Nephron (organoid): Measurements from ENCODE around the gene ARHGAP27.
A peak's percentile ranks its signal among the peaks of the same experiment; 100 is the strongest.

ENCODE experiments used
- H3K27ac Mint-ChIP-seq, 3 experiments: 2 replicates each; pipeline ENCODE4 v1.8.0; 2020; ENCODE audit warnings: mixed read lengths in 3 of 3, mild to moderate bottlenecking in 2 of 3, moderate library complexity in 1 of 3
- H3K27me3 Mint-ChIP-seq: 2 replicates; pipeline ENCODE4 v1.8.0; 2021; ENCODE audit warnings: low read depth, mild to moderate bottlenecking, moderate library complexity, mixed read lengths
- H3K36me3 Mint-ChIP-seq: 2 replicates; pipeline ENCODE4 v1.8.0; 2020; ENCODE audit warnings: low read depth, mixed read lengths
- H3K4me1 Mint-ChIP-seq: 2 replicates; pipeline ENCODE4 v1.8.0; 2020; ENCODE audit warnings: mixed read lengths
- H3K4me3 Mint-ChIP-seq, 3 experiments: 2 replicates each; pipeline ENCODE4 v1.8.0; 2020; ENCODE audit warnings: mild to moderate bottlenecking in 3 of 3, mixed read lengths in 3 of 3, moderate library complexity in 2 of 3
- H3K9me3 Mint-ChIP-seq: 2 replicates; pipeline ENCODE4 v1.8.0; 2020; ENCODE audit warnings: mixed read lengths
- TF ChIP-seq, protein P1 (sequence below), 3 experiments: fragments of 200-600 bp; sonication (generic); IDR thresholded peaks; one replicate each; pipeline ENCODE4 v1.5.0; 2021; ENCODE audit warnings: antibody characterized with exemption in 3 of 3; ENCODE audit not compliant: unreplicated experiment in 3 of 3

ARHGAP27 gene

DNA sequence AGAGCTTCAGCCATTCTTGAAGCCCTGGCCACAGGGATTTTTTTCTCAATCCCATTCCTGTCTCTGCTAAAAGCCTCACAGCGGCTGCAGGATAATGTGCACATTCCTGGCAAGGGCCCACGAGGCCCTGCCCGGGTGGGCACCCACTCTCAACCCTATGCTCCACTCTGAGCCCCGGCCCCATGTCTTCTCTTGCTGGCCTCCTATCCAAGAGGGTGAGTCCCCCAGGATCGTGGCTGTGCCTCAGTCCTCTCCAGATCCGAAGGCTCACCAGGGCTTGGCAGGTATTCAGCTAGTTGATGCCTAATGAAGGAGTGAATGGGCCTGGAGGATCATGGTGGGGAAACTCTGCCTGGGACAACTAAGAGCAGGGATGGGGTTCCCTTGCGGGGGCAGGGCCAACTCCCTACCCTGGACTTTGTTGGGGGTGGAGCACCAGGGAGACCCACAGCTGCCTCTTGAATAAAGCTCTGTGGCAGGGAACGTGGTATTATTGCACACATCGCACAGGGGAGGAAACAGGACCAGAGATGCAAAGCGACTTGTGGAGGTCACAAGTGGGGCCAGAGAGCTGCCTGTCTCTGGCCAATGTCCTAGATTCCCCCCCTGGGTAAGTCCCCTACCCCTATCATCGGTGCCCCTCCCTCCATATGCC, 5.4 kb downstream of the ARHGAP27 start:
- Mint-ChIP-seq H3K4me1 (peaks cover 21% of the 10 kb centered on the region), H3K36me3 (no peaks in the 10 kb centered on the region), H3K9me3 (no peaks in the 10 kb centered on the region), H3K4me3 (no peak overlapping the region), H3K27ac (no peak overlapping the region), H3K27me3 (peaks cover 74% of the 10 kb centered on the region)
- TF ChIP-seq, protein P1, sequence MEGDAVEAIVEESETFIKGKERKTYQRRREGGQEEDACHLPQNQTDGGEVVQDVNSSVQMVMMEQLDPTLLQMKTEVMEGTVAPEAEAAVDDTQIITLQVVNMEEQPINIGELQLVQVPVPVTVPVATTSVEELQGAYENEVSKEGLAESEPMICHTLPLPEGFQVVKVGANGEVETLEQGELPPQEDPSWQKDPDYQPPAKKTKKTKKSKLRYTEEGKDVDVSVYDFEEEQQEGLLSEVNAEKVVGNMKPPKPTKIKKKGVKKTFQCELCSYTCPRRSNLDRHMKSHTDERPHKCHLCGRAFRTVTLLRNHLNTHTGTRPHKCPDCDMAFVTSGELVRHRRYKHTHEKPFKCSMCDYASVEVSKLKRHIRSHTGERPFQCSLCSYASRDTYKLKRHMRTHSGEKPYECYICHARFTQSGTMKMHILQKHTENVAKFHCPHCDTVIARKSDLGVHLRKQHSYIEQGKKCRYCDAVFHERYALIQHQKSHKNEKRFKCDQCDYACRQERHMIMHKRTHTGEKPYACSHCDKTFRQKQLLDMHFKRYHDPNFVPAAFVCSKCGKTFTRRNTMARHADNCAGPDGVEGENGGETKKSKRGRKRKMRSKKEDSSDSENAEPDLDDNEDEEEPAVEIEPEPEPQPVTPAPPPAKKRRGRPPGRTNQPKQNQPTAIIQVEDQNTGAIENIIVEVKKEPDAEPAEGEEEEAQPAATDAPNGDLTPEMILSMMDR (IDR thresholded peaks at IDR 0.05; ENCODE audit: unreplicated experiment in 3 of 3) = no peak

- Mint-ChIP-seq H3K27ac (no peak overlapping the region), H3K36me3 (no peaks in the 10 kb centered on the region), H3K4me1 (peaks cover 21% of the 10 kb centered on the region), H3K9me3 (no peaks in the 10 kb centered on the region), H3K4me3 (peak overlapping the region in 2 of 3 experiments; percentile 37 to 42), H3K27me3 (peaks cover 67% of the 10 kb centered on the region)
- TF ChIP-seq, protein P1 (IDR thresholded peaks at IDR 0.05; ENCODE audit: unreplicated experiment in 3 of 3) = no peak
These were observed 6.1 kb downstream of the ARHGAP27 start for GRCh38 chr17:45426561-45426960.

- H3K9me3 Mint-ChIP-seq = no peaks in the 10 kb centered on the region
- H3K27me3 Mint-ChIP-seq = peaks cover 61% of the 10 kb centered on the region
- TF ChIP-seq, protein P1 (IDR thresholded peaks at IDR 0.05; ENCODE audit: unreplicated experiment in 3 of 3) = peak in 1 of 3 experiments; percentile 26
- no peaks in the 10 kb centered on the region for H3K36me3 Mint-ChIP-seq
- peaks cover 21% of the 10 kb centered on the region for H3K4me1 Mint-ChIP-seq
- H3K27ac Mint-ChIP-seq = peak overlapping the region in 1 of 3 experiments; percentile 31
- H3K4me3 Mint-ChIP-seq = peak overlapping the region; percentile 68 to 74 (median 68)
These were observed 6.7 kb downstream of the ARHGAP27 start for GRCh38 chr17:45425984-45426413.

- Mint-ChIP-seq H3K4me3 (peak overlapping the region; percentile 68 to 74 (median 68)), H3K4me1 (peaks cover 18% of the 10 kb centered on the region), H3K36me3 (no peaks in the 10 kb centered on the region), H3K9me3 (no peaks in the 10 kb centered on the region), H3K27me3 (peaks cover 54% of the 10 kb centered on the region), H3K27ac (peak overlapping the region in 2 of 3 experiments; percentile 78 to 84)
- TF ChIP-seq, protein P1 (IDR thresholded peaks at IDR 0.05; ENCODE audit: unreplicated experiment in 3 of 3) = peak; percentile 43 to 72 (median 63)
These were observed 7.3 kb downstream of the ARHGAP27 start for GRCh38 chr17:45425125-45425983.

- Mint-ChIP-seq H3K36me3 (no peaks in the 10 kb centered on the region), H3K27ac (peak overlapping the region; percentile 9 to 80 (median 55)), H3K9me3 (no peaks in the 10 kb centered on the region), H3K4me3 (peak overlapping the region; percentile 59 to 76 (median 74)), H3K4me1 (peaks cover 17% of the 10 kb centered on the region), H3K27me3 (peaks cover 51% of the 10 kb centered on the region)
- TF ChIP-seq, protein P1 (IDR thresholded peaks at IDR 0.05; ENCODE audit: unreplicated experiment in 3 of 3) = no peak
These were observed 7.9 kb downstream of the ARHGAP27 start for GRCh38 chr17:45424769-45425124.
